HG03442 (cell line): Measurements from ENCODE around the gene CEP295NL.
"Not testable (repeated sequence)": the region's sequence is repeated elsewhere in the genome, so short reads cannot be mapped to it uniquely, and the experiment has no call there.

ENCODE experiments used
- ATAC-seq: cut with Tn5 transposase; IDR thresholded peaks from one replicate; pipeline ENCODE4 v1.9.1; 2021; ENCODE audit warnings: mild to moderate bottlenecking, moderate library complexity; ENCODE audit not compliant: unreplicated experiment

The CEP295NL gene

DNA sequence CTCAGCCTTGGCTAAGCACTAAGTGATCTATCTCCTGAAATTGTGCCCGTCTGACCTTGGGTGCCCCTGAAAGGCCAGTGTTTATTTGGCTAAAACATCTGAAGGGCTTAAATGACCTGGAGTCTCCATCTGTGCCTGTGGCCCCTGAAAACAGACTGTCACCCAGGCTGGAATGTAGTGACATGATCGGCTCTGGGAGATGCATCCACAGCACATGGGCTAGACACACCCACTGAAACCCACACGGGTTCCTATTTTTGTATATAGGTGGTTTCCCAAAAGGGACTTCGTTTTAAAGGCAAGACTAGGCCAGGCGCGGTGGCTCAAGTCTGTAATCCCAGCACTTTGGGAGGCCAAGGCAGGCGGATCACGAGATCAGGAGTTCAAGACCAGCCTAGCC, 13.5 kb downstream of the CEP295NL start:
- ATAC-seq: no peak

DNA sequence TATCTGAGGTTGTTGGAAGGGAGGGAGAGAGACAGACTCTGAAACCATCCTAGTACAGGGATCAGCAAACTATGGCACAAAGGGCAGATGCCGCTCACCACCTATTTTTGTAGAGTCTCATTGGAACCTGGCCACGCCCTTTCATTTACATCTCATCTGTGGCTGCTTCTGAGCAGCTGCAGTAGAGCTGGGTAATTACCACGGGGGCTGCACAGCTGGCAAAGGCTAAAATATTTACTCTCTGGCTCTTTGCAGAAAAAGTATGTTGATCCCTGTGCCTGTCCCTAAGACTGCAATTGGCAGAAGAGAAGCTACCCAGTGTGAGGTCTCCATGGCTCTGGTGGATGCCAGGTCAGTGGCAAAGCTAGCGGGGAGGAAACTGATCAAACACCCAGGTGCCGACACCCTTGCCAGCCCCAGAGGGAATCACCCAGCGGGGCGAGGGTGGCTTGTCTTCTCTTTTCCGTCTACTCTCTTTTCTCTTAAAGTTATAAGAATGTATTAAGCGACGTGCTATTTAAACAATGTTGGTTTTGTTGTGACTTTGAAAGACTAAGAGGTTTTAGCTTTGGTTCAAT, 14.0 kb downstream of the CEP295NL start:
- no peak for ATAC-seq

DNA sequence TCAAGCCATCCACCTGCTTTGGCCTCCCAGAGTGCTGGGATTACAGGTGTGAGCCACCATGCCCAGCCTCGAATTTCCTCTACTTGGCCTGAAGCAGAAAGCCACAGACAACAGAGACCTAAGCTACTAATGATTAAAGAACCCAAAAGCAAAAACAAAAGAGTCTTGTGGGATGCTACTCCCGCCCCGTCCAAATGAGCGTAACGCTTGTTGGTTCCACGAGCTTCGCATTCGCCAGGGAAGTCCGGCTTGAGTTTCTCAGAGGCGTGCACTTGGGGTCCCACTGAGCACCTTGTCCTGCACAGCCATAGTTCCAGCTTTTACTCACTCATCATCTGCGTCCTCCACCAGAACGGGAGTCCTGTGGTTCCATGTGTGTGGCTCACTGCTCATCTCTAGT, 16.0 kb downstream of the CEP295NL start:
- ATAC-seq: no peak

DNA sequence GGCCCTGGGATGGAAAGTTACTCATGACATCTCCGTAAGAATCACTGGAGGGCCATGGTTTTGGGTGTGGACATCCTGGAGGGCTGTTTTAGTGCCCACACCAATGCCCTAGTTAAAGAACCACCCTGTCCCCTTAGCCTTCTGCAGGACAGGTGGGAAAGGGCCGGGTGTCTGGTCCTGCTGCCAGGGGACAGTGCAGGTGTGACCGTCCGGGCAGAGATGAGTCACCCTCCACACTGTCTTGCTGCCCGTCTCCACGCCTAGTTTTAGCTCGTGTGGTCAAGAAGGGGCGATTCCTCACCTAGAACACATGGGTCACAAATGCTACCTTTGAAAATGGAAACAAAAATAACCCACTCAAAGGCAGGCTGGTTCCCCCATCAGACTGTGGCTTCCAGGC, 17.0 kb downstream of the CEP295NL start:
- ATAC-seq: no peak

DNA sequence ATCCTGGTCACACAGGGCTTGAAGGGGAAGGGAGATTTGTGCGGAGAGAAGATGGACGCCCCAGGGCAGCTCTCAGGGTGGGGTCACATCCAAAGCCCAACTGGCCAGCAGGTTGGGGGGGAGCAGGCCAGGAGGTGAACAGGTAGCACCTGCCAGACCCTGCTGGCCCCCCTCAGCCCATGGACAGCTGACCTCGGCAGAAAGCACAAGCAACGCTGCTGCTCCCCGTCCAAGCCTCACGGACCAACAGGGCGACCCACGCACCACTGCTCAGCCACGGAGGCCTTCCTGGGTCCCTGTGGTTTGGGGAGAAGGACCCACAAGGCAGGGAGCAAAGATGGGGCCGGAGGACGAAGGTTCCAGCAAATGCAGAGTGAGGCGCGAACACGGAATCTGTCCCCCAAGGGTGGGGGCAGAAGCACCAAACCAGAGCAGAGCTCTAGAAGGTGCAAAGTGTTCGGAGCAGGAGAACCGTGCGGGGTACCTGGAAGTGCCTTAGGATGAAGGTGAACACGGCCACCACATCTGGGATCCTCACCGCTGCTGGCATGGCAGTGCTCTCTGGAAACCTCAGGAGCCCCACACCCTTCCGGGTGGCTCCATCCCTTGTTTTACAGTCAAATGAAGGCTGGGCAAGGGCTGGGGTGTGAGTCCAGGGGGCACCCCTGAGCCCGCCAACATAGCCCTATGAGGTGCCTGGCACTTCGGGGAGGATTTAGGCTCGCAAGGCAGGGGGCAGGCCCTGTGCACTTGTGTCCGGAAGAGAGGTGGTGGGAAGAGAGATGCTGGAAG, 17.9 kb downstream of the CEP295NL start:
- no peak for ATAC-seq

DNA sequence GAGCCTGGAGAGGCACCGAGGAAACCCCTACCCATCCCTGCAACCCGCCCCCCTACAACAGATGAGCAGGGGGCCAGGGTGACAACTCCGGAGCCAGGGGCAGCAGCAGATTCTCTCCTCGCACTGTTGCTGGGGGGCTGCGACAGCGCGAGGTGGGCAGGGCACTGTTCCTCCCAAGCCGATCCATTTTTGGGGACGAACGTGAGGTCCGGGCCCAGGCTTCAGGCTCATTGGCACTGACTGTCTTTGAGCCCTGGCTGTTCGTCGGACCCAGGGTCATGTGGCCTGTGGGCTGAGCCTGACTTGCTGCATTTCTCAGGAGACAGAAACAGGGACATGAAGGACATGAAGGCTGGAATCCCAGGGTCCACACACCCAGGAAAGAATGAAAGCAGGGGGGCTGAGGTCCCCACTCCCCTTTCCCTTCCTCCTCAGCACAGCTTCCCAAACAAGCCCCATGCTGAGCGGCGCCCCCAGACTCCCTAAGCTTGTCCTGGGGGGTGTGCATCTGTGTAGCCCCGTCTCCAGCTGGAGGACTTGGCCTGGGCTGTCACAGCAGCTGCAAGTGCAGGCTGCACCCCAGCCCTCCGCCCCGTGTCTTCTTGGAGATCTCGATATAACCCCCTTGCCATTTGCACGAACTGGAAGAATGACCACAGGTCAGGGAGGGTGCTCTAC, 18.7 kb downstream of the CEP295NL start:
- no peak for ATAC-seq

DNA sequence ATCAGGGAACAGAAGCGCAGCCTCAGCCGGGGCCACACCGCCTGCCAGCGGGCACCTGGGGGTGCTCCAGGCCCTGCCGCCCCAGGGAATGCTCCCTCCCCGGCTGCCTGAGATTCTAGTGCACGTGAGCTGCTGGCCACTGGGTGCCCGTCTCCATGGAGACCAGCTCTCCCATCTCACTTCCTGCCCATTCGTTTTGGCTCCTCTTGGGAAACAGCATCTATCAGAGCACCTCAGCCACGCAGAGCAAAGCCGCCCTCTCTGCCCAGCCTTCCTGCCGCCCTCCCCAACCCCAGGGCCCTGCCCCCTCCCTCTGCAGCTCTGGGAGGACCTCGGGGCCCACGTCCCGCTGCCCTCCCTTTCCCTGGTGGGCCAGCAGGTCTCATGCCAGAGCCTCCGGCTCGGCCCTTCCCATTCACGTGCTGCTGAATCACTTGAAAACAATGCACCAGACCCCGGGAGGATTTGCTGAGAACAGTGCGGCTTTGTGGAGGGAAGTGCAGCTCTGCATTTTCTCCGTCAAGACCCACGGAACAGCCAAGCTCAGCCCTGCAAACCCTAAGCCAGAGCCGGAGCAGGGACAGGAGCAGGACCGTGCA, 19.4 kb downstream of the CEP295NL start:
- no peak for ATAC-seq

DNA sequence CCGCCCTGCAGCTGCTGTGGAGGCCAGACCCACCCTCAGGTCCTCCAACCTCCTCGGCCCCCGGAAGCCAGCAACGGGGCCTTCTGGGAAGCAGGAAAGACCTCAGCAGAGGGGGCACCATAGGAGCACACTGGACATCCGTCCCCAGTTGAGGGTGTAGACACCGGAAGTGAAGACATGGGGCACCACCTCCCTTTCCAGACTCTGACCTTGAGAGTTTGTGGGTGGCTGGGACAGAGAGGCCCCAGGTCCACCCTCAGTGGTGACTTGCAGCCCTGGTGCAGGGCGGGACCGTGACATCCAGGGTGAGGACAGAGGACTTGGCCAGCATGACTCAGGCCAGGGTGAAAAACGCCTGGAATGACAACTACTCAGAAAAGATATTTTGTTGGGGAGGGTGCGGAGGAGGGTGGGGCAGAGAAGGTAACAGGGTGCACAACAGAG, 19.9 kb downstream of the CEP295NL start:
- no peak for ATAC-seq

DNA sequence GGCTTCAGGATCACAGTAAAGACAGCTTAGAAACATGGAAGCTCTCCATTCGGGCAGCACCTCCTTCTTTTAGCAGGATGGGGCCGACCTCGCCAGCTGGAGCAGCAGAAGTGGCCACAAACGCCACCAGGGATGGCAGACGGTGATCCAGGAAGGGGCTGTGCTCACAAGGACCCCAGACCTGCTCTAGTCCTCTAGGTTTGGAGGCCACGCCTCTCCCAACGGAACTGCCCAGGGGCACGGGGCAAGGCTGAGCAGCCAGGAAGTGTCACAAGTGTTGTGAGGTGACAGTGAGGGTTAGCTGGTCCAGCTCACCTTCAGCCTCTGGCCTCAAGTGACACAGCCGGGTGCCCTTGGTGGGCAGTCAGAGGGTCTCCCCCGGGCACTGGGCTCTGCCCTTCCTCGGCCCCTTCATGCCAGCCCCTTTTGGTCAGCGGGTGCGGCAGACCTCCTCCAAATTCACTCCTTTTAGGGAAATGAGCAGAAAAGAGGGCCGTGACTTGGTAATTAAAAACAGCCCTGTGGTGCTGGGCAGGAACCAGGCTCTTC, 20.4 kb downstream of the CEP295NL start:
- ATAC-seq: no peak

DNA sequence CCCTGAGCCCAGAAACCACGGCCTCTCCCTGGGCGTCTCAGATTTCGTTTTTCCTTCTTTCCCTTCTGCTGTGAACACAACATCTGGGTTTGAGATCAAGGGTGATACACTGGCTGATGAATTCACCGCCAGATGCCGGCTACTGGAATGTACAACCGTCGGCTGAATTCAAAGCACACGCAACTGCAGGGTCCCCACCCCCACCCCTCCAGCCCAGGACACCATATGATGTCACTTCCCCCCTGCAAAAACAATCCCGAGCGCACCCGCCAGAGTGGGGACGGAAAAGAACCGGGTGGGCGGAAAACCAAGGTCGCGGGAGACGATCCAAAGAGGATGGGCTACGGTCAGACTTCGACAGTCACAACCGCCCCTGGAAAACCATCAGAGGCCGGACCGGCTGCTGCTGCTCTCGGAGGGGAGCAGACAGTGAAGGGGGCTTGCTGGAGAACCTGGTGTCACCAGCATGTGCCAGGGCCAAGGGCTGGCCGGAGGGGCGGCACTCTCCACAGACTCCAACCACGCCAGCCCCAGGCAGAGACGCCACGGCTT, 23.3 kb downstream of the CEP295NL start:
- no peak for ATAC-seq

DNA sequence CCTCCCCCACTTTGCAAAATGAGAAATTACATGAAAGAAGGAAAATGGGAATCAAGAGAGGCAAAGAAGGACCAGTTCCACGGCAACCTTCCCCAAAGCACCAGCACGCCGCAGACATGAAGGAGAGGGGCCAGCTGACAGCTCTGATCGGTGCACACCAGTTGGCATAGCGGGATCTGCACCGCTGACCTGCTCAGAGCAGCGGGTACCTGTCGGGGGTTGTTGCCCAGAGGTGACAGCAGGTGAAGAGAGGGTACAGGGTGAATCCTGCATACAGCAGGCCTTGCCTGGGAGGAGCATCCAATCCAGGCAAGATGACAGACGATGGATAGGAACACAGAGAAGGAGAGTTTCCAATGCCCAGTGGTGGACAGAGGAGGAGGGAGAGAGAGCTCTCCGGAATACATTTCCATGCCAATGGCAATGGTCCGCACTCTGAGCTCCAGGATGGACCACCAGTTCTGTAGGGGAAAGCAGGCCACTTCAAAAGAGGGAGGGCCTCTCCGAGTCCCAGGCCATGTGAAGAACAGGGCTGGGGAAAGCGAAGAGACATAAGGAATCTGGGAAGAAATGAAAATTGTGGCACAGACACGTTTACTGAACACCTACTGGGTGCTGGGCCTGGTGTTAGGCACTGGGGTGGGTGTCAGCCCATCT, 24.0 kb downstream of the CEP295NL start:
- ATAC-seq: no peak

DNA sequence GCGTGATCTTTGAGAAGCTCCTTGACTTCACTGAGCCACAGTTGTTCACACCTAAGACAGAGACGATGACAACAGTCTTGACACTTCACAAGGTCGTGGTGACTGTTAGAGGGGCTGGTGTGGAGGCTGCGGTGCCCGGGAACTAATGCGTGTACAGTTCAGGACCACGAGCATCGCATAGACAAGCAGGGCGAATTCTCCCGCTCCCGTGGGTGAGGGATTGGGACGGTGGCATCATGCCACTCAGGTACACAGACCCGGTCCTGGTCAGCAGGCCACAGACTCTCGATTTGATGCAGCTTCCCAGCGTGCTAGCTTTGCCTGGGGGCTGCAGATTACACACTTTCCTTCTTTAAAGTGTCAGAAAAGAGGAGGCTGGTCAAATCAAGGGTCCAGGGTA, 24.7 kb downstream of the CEP295NL start:
- no peak for ATAC-seq

DNA sequence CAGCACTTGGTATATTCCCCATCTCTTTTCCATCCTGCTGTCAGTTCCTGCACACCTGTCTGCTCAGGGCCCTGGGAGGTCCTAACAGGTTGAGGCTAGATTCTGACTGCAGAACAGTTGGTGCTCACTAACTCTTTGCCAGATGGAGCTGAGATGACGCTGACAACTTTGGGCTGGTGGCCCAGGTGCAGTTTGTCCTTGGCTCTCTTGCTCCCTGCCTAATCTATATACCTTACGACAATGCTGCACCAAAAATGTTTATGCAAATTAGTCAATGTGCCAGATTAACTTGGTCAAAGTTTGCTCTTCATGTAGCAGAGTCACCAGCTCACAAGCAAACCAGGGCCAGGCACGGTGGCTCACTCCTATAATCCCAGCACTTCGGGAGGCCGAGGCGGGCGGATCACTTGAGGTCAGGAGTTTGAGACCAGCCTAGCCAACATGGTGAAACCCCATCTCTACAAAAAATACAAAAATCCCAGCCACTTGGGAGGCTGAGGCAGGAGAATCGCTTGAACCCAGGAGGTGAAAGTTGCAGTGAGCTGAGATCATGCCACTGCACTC, 26.0 kb downstream of the CEP295NL start:
- not testable (repeated sequence) for ATAC-seq

DNA sequence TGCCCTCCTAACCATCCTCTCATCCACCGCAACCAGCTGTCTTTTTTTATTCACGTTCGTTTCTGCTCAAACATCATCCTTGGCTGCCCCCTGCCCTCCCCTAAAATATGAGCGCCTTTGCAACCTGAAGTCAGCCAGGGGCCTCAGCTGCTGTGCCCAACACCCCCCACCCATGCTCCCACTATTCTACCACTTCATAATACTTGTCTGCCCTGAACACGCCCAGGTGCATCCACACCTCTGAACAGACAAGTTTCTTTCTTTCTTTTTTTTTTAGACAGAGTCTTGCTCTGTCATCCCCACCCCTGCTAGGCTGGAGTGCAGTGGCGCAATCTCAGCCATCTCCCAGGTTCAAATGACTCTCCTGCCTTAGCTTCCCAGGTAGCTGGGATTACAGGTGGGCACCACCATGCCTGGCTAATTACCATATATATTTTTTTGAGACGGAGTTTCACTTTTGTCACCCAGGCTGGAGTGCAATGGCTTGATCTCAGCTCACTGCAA, 26.9 kb downstream of the CEP295NL start:
- no peak for ATAC-seq

DNA sequence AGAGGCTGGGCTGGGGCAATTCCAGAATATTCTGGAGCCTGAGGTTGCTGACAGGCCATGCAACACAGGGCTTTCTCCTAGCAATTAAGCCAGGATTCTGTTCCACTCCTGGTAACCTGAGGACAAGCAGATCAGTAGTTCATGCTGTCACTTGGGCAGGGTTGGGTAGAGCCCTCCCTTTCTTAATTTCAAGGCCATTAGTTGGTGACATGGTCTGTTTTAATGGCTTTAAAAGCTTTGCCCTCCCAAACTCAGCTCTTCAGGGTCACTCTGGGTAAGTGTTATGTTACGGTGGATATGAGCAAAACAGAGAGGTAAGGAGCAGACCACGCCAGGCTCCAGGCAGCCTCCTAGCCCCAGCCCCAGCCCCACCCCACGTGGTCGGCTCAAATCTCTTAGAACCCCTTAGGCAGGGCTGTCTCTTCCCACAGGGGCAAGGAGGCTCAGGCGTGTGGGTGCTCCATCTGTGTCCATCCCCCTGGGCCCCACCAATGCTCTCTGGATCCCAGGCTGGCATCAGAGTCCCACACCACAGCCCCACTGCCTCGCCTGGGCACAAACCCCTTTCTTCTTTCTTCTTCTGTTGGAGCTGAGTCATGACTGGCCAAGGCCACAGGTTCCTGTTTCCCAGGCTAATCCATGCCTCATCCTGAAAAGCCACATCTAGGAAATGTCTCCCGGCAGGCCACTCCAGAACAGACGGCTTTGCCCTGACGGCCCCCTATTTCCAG, 27.5 kb downstream of the CEP295NL start:
- ATAC-seq: no peak

DNA sequence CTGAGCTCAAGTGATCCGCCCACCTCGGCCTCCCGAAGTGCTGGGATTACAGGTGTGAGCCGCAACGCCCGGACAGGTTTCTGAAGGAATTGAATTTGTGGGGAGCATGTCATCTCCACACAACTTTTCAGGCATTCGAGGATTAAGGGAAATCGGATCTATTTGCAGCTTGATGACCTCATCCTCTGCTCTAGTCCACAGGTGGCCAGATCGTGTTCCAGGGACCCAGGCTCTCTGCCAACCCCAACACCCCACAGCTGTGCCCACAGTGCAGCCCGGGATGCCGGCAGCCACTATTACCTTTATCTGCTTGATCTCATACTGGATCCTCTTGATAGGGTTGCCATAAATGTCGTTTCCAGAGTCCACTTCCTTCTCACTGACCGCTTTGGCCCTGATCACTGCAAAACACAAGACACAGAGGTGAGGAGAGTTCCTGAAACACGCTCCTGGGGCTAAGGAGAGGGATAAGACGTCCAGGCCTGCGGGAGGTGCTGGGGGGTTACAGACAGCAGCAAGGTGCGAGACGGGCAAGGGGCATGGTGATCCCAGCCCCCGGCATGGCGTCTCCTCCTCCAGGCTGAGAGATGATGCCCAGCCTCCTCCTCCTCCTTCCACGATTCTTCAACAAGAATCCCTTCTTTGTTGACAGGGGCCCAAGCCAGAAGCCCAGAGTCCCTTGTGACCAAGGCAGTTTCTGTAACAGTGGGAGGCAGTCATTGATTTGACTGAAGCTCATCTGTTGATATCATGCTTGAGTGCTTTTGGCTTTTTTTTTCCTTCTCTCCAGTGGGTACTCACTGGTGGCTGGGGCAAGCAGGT, 29.3 kb downstream of the CEP295NL start:
- no peak for ATAC-seq

DNA sequence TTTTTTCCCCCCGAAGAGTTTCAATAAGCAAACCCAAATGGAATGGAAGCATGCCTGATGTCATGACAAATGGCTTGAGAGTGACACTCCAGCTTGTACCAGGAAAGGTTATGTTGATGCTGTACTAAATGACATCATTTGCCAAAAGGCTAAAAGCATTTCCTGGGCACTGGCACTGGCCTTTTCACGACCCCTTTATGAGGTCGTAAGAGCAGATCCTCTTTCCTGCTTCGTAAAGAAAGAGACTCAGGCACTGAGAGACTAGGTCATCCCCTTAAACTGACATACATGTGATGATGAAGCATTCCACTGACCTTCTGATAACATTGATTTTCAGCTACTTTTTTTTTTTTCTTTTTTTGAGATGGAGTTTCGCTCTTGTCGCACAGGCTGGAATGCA, 30.5 kb downstream of the CEP295NL start:
- ATAC-seq: no peak

DNA sequence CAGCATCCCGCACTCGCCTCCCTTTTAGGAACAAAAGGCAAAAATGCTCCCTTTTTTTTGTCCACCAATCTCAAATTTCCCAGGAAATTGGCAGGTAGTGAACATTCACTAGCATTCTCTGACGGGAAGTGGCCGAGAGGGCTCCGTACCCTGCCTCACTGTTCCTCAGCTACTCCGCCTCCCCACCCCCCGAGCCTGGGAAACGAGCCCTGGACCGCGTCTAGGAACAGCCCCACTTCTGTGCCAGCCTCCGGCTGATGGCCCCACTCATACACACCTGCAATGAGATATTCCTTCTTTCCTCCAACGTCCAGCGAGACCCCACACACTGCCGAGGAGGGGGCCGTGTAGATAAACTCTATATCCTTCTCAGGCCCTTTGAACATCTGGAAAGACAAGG, 32.4 kb downstream of the CEP295NL start:
- no peak for ATAC-seq

DNA sequence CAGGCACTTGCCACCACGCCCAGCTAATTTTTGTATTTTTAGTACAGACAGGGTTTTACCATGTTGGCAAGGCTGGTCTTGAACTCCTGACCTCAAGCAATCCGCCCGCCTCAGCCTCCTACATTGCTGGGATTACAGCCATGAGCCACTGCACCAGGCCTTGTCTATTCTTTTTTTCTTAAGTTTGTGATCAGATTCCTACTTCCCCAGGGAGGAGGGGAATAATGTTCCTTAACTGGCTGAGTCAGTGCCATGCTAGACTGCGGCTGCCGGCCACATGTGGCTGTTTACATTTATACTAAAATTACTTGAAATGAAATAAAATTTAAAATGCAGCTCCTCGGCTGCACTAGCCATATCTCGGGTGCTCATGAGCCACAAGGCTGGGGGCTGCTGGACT, 34.6 kb downstream of the CEP295NL start:
- ATAC-seq: no peak
